Ecto neural progenitor cell (in vitro differentiated cells): ENCODE data around the gene PGS1.
A peak's percentile ranks its signal among the peaks of the same experiment; 100 is the strongest.

Experiments
- DNase-seq: peaks from one replicate; pipeline ENCODE4 v3.0.0-alpha.2; 2018; ENCODE audit warnings: low spot score

Gene PGS1

GRCh38 chr17:78347453-78347852, 31.0 kb upstream of the PGS1 start:
- DNase-seq, result no peak

- no peak for DNase-seq
Observed at GRCh38 chr17:78348055-78348770, 30.2 kb upstream of the PGS1 start.

- no peak for DNase-seq
Observed at GRCh38 chr17:78349891-78350642, 28.4 kb upstream of the PGS1 start.

- DNase-seq, result peak; percentile 80
Observed at GRCh38 chr17:78351449-78352006, 26.9 kb upstream of the PGS1 start.

GRCh38 chr17:78353834-78354233, 24.6 kb upstream of the PGS1 start:
- DNase-seq, result no peak

- no peak for DNase-seq
Observed at GRCh38 chr17:78355045-78355641, 23.3 kb upstream of the PGS1 start.

- no peak for DNase-seq
Observed at GRCh38 chr17:78355701-78356100, 22.7 kb upstream of the PGS1 start.

- DNase-seq, result no peak
Observed at GRCh38 chr17:78356101-78356713, 22.2 kb upstream of the PGS1 start.

- DNase-seq, result no peak
Observed at GRCh38 chr17:78357177-78357586, 21.3 kb upstream of the PGS1 start.

GRCh38 chr17:78357672-78358537, 20.5 kb upstream of the PGS1 start:
- DNase-seq, result no peak

GRCh38 chr17:78358538-78359320, 19.7 kb upstream of the PGS1 start:
- no peak for DNase-seq

GRCh38 chr17:78359321-78359996, 19.0 kb upstream of the PGS1 start:
- peak; percentile 81 for DNase-seq

- peak; percentile 98 for DNase-seq
Observed at GRCh38 chr17:78359997-78360370, 18.5 kb upstream of the PGS1 start, which contains the start of gene SOCS3. Gene SOCS3, minus strand, starts transcription at chr17:78360077. Its CDS starts 982 bp downstream, at chr17:78359095.

- DNase-seq, result peak; percentile 98
Observed at GRCh38 chr17:78360371-78361224, 17.9 kb upstream of the PGS1 start.

- no peak for DNase-seq
Observed at GRCh38 chr17:78361225-78361701, 17.2 kb upstream of the PGS1 start.

- DNase-seq, result no peak
Observed at GRCh38 chr17:78362232-78362631, 16.2 kb upstream of the PGS1 start.

GRCh38 chr17:78362671-78363070, 15.8 kb upstream of the PGS1 start:
- no peak for DNase-seq

- no peak for DNase-seq
Observed at GRCh38 chr17:78364436-78365281, 13.8 kb upstream of the PGS1 start.
